GM10847 (cell line): ENCODE measurements around the gene HEMGN.

Experiments
- POLR2A ChIP-seq: IDR thresholded peaks from 2 replicates; pipeline ENCODE4 v1.6.1; 2011; ENCODE audit not compliant: insufficient read length; ENCODE audit errors: extremely low read depth

The HEMGN gene

DNA sequence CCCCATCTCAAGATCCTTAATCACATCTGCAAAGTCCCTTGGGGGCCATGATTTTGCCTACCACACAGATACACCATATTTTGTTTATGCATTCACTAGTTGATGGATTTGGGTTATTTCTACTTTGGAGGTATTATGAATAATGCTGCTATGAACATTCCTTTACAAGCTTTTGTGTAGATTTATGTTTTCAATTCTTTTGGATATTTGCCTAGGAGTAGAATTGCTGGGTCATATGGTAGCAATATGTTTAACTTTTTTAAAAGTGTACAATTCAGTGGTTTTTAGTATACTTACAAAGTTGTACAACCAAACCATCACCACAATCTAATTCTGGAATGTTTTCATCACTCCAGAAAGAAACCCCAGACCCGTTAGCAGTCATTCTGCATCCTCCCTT is 37.4 kb upstream of the HEMGN start:
- no peak for TF ChIP-seq POLR2A

DNA sequence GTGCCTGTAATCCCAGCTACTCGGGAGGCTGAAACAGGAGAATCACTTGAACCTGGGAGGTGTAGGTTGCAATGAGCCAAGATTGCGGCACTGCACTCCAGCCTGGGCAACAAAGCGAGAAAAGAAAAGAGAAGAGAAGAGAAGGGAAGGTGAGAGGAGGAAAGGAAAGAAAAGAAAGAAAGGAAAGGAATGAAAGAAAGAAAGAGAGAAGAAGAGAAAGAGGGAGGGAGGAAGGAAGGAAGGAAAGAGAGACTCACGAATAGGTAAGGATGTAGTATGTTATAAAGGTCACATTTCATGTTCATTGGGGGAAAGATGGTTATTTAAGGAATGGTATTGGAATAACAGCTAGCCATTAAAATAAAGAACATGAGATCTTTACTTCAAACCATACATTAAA is 34.8 kb upstream of the HEMGN start:
- TF ChIP-seq POLR2A, result no peak

DNA sequence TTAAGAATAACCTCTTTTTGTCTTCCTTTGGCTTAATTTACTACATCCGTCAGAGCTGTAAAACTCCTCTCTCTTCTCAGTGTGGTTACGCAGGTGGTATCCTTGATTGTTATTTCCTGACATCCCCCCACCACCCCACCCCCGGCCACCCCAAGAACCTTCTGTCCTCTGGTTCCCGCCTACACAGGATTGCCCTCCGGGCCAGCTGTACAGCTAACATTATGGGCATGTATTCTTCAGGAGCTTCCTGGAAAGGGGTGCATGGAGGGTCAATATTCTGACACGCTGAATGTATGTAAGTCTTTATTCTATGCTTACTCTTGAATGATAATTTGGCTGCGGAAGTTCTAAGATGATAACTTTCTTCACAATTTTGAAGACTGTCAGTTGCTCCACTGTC is 32.2 kb upstream of the HEMGN start:
- no peak for TF ChIP-seq POLR2A

DNA sequence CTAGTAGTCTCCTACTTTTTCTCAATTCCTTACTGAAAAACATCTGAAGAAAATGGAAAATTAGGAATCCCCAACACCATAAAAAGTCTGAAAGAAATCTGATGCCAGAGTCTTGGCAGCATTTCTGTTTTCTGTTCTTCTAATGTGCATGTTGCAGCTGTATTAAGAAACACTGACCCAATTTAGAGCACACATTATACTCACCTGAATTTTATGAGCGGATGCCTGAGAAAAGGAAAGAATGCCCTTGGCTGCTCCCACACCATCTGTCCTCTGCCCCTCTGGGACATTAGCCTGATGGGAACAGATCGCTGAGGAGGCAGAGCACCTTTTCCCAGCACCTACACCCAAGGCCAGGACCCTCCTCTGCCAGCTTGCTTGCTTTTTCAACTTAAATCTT is 31.0 kb upstream of the HEMGN start:
- no peak for TF ChIP-seq POLR2A

DNA sequence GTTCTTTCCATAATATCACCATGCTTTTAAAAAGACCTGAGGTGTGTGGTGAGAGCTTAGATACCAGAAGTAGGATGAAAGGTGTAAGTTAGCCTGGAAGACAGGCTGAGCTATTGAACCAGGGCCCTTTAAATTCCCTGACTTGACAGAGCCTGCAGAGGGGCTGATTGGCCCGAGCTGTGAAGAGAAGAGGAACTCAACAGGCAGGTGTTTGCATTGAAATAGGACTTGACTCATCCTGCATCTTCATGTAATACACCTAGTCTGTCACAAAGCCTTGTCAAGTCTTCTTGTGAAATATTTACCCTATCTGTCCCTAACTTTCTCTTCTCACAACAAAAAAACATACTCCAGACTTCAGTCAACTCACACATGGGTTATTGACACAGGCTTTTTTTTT is 28.5 kb upstream of the HEMGN start:
- TF ChIP-seq POLR2A, result no peak

DNA sequence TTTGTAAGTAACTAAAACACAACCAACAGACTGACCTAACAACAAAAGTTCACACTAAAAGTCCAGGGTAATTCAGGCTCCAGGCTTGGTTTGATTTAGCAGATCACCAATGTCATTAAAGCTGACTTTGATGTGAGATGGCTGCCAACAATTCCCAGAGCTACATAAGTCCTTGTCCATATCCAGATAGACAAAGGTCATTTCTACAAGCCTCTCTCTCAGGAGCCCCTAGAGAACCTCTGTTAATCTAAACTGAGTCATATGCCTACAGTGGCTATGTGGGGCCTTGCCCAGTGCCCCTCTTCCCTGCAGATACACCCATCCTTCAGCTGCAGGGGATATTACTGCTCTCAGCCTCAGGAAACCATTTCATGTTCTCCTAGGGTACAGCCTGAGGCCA is 26.9 kb upstream of the HEMGN start:
- TF ChIP-seq POLR2A, result no peak

DNA sequence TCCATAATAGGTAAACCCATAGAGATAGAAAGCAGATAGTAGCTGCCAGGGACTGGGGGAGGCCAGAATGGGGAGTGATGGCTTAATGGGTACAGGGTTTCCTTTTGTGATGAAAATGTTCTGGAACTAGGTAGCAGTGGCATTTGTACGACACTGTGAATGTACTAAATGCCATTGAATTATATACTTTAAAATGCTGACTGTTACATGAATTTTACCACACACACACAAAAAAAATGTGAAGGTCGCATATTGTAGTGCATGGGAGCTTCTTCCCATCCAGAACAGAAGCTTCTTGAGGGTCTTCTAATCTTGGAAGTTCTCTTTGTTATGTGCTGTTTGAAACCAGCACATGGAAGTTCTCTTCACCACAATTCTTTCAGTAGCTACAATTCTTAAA is 25.3 kb upstream of the HEMGN start:
- TF ChIP-seq POLR2A, result no peak

DNA sequence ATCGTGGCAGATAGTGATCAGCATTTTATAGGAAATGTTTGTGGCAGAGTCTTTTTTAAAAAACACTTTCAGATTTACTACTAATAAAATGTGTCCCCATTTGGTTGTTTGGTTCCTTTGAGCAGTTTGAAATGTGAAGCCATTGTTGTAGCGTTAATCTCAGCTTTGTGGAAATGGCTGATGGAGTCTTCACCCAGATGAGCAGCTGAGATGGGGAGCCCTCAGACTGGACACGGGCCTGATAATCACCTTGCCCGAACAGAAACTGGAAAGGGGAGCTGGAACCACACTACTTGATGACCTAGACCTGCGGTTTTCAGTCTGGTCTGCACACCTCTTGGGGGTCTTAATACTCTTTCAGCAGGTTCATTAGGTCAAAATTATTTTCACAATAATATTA is 24.6 kb upstream of the HEMGN start:
- no peak for TF ChIP-seq POLR2A

DNA sequence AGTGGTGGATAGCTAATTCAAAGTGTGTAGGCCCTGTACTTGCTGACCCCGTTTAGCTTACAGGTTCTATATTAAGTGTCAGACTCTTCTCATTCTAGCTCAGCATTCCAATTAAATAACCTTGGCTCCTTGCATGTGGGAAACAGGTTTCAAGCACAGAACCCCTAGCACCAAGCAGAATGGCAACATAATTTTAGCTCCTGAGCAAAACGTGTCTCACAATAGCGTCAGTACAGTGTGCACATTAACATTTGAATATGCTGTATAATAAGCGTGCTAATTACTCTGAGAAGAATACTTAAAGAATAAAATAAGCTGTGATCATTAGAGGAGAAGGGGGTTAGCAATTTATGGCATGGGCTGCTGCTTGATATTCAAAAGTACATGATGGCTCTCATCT is 24.2 kb upstream of the HEMGN start:
- no peak for TF ChIP-seq POLR2A

DNA sequence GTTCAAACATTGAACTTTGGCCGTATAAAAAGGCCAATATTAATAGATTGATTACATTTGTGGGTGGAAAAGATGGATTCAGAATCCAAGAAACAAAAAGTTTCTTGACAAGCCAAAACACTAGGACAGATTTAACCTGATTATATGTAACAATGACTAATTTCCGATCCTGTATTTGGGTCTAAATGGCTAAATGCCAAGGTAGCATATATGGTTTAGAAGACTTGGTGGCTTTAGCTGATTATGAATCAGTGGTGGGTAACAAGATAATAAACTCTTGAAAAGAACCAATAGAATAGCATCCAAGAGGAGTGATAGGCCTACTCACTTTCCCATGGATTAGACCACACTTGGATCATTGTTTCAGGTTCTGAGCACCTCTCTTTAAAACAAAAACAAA is 23.4 kb upstream of the HEMGN start:
- no peak for TF ChIP-seq POLR2A

DNA sequence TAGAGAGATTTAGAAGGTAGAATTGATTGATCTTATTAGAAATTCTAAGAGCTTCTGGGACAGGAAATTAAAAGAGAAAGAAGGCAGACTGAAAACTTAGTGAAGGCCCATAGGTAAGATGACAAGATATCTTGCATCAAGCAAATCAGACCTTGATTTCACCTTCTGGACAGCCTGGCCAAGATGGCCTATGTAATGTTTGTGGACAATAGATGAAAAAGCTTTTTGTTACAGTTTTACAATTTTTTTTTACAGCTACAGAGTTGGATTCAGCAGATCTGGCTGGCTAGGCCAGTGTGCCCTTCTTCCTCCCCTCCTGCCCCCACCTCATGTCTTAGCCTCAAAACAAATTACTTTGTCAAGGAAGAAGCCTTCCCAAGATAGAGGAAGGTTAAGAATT is 21.6 kb upstream of the HEMGN start:
- no peak for TF ChIP-seq POLR2A

DNA sequence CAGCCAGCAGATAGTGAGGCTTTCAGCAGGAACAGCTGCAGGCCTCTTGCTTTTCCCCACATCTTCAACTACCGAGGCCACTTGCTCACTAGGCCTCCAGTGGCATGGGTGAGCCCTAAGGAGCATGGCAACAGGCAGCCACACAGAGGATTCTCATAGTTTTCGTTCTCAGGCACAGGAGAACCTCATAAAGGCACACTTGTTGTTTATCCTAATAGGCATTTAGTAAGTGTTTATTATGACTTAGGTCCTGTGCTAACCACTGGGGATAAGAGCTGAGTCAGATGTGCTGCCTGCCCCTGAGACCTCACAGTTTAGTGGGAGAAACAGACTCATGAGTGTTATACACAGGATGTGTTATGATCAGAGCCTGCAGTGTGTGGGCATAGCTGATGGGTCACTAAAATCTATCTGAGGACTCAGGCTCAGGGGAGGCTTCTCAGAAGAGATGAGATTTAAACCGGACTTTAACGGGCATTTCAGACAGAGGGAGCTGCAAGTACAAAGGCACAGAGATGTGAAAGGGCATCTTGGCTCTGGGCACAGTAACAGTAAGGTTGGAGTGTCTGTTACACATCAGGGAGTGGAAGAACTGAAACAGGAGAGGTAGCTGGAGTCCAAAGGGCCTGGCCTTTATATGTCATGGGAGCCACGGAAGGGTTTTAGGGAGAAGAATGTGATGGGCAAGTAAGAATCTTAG is 21.0 kb upstream of the HEMGN start:
- no peak for TF ChIP-seq POLR2A

DNA sequence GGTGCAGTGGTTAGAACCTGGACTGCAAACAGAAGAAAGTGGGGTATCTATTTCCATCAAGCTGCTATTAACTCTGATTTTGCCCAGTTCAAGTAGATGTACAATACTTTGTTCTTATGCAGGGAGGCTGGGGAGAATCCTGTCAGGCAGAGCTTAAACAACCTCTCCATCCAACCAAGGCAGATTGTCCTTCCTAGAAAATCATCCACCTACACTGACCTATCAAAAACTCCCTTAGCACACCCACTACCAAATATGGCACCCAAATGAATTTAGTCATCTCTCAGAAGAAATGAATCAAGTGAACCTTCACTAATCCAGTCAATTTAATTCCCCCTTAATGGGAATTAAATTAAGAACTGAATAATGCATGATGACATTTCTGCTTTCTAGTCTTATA is 18.4 kb upstream of the HEMGN start:
- no peak for TF ChIP-seq POLR2A

DNA sequence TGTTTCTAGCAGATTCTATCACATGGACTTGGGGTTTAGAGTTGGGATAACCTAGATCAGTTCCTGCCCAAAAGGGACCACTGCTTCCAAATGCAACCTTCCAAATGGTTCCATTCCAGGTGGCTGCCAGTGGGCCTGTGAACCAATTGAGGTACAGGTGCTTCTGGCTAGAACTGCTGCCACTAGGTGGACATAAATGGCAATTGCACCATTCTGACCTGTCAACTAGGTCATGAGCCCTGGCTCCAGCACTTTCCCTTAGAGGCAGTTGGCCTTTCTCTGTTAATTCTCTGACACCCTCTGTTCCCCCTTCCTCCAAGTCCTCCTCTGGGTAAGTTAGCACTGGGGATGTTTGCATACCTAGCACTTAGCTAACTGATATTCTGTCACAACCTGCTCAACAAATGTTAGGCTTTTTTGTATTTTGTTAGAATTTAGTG is 16.6 kb upstream of the HEMGN start:
- TF ChIP-seq POLR2A, result no peak

DNA sequence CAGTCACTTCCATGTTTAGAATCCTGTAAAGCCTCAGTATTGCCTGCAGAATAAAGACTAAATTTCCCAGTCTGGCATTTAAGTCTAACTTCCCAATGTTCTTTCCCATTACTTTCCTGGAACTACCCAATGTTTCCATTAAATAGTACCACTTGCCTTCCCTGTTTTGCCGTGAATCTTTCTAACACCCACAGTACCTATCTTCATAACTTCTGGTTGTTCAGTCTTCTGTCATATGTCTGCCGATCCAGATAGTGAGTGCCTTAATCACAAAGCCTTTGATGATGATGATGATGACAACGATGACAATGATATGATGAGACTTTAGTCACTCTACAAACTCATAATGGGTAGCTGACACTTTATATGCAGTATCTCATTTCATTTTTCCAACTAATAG is 6.6 kb upstream of the HEMGN start:
- TF ChIP-seq POLR2A, result no peak

DNA sequence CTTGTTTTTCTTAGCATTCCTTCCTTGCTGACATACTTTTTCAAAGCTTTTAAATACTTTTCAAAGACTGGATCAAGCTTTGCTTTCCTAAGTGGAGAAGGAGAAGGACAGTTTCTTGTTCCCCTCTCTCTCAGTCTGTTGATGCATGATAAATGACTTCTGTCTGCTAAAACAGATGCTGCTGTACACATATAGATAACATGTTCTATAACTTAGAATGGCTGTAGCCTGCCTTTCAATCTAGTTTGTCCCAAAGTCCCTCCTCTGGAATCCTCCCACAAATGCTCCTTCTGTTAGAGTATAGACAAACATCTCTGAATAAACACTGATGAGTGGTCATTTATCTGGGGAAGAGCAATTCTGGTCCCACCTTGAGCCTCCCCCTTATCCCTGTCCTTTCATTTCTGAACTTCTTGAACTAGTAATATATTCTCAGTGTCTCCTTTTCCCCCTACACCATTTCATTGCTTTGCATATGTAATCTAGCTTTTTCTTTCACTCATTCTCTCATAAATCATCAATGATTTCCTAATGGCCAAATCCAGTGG is 5.4 kb upstream of the HEMGN start:
- TF ChIP-seq POLR2A, result no peak

DNA sequence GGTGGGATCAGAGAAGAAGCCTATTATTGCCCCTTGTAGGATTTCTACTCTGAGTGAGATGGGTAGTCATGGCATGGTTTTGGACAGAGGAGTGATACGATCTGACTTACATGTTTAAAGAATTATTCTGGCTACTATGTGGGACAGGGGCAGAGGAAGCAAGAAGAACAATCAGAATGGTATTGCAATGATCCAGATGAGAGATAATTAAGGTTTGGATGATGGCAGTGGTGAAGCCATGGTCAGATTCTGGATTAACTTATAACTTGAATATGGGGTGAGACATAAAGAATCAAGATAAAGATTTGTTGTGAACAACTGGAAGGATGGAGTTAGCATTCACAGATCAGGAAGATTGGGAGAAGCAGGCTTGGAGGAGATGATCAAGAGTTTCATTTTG is 3.4 kb upstream of the HEMGN start:
- TF ChIP-seq POLR2A, result no peak
